ENCODE measurements around the gene LAMTOR4. TPM values are rescaled to one million over a fixed set of nuclear protein-coding genes. Genes with fewer than 3 reads are reported as not detected.

Gene LAMTOR4
- total RNA-seq, 1 donor from 2014 or later, result 62.7 TPM

DNA sequence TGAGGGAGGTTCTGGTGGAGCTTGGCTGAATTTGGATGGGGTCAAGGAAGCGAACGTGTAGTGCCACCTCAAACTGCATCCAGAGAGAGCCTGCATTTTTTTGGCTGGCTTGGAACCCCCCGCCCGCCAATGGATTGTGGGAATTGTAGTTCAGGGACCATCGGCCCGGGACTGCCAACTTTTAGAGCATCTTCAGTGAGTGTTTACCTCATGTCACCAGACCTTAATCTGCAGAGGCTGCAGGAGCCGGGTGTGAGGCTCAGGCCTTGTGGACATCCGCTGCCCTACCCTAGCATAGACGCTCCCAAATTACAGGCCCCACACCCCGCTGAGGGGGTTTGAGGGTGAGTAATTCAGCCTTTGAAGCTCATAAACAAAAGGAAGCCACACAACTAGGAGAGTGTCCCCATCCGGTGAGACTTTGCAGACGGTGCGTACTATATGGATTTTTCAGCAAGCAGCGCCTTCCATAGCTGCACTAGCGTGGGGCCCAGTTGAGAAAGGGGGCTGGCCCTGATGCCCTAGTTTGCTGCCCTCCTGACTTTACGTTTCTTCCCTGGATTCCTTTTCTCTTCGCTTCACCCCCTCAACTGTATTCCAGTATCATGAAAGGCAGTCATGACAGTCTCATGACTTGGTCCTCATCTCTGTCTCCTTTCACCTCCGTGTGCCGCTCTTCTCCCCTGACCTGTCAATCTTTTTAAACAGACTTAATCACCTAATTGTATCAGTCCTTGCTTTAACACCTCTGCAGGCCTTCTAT is 28.6 kb upstream of the LAMTOR4 start:
- H3K27me3 Mint-ChIP-seq (ENCODE audit: low read depth, unreplicated experiment), result no peaks in the 10 kb centered on the region
- H3K36me3 ChIP-seq (ENCODE audit: insufficient read depth, low read length), result peaks cover 2% of the 10 kb centered on the region
- peaks cover 20% of the 10 kb centered on the region for H3K79me2 ChIP-seq (ENCODE audit: insufficient read depth, low read length)
- peaks cover 6% of the 10 kb centered on the region for H3K4me1 Mint-ChIP-seq (ENCODE audit: low read depth, unreplicated experiment)
- no peaks in the 10 kb centered on the region for H4K20me1 ChIP-seq (ENCODE audit: insufficient read depth, low read length)
- peaks cover 8% of the 10 kb centered on the region for H3K36me3 Mint-ChIP-seq (ENCODE audit: low read depth, unreplicated experiment)
- H2AFZ ChIP-seq (ENCODE audit: low read depth, low read length), result peak overlapping the region; percentile 85
- no peaks in the 10 kb centered on the region for H3K9me3 ChIP-seq (ENCODE audit: insufficient read depth, low read depth, low read length)
- TF ChIP-seq EZH2 (IDR thresholded peaks at IDR 0.05; ENCODE audit: insufficient read depth, low read length), result no peak
- no peak for TF ChIP-seq CTCF (IDR thresholded peaks at IDR 0.05; ENCODE audit: insufficient read depth, low read depth, low read length)
- peak overlapping the region; percentile 94 for H3K27ac ChIP-seq (ENCODE audit: low read depth, low read length)
- H3K9me3 Mint-ChIP-seq (ENCODE audit: unreplicated experiment), result peaks cover 2% of the 10 kb centered on the region
- peak overlapping the region; percentile 88 for H3K9ac ChIP-seq (ENCODE audit: low read length)
- peaks cover 15% of the 10 kb centered on the region for H3K4me1 ChIP-seq (ENCODE audit: insufficient read depth, low read length)
- FAIRE-seq, result no peak
- H3K27me3 ChIP-seq (ENCODE audit: insufficient read depth, low read length), result no peaks in the 10 kb centered on the region
- H3K4me3 Mint-ChIP-seq (ENCODE audit: unreplicated experiment), result peak overlapping the region; percentile 99
- peak overlapping the region; percentile 89 for H3K4me3 ChIP-seq (ENCODE audit: insufficient read depth, low read depth, low read length)
- H3K27ac Mint-ChIP-seq (ENCODE audit: unreplicated experiment), result peak overlapping the region; percentile 96
- DNase-seq (ENCODE audit: low read depth), result peak; percentile 28
- H3K4me2 ChIP-seq (ENCODE audit: low read length), result peak overlapping the region; percentile 89

DNA sequence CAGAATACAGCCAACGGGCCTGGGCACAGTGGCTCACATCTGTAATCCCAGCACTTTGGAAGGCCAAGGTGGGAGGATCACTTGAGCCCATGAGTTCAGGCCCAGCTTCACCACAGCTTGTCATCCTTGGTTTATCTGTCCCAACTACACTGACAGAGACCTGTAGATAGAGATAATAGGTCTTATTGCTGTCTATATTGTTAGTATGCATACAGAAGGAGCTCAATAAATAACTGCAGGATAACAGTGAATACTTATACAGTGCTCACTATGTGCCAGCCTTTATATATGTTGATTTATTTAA is 28.0 kb upstream of the LAMTOR4 start:
- H3K27me3 ChIP-seq (ENCODE audit: insufficient read depth, low read length), result no peaks in the 10 kb centered on the region
- Mint-ChIP-seq H3K36me3 (ENCODE audit: low read depth, unreplicated experiment) (peaks cover 8% of the 10 kb centered on the region), H3K9me3 (ENCODE audit: unreplicated experiment) (peaks cover 2% of the 10 kb centered on the region), H3K4me3 (ENCODE audit: unreplicated experiment) (peak overlapping the region; percentile 99), H3K27ac (ENCODE audit: unreplicated experiment) (no peak overlapping the region), H3K4me1 (ENCODE audit: low read depth, unreplicated experiment) (peaks cover 6% of the 10 kb centered on the region), H3K27me3 (ENCODE audit: low read depth, unreplicated experiment) (no peaks in the 10 kb centered on the region)
- no peak for FAIRE-seq
- peak overlapping the region; percentile 89 for H3K4me2 ChIP-seq (ENCODE audit: low read length)
- TF ChIP-seq EZH2 (IDR thresholded peaks at IDR 0.05; ENCODE audit: insufficient read depth, low read length), result no peak
- no peak for TF ChIP-seq CTCF (IDR thresholded peaks at IDR 0.05; ENCODE audit: insufficient read depth, low read depth, low read length)
- peaks cover 2% of the 10 kb centered on the region for H3K36me3 ChIP-seq (ENCODE audit: insufficient read depth, low read length)
- no peak overlapping the region for H3K27ac ChIP-seq (ENCODE audit: low read depth, low read length)
- H3K9ac ChIP-seq (ENCODE audit: low read length), result peak overlapping the region; percentile 88
- peaks cover 15% of the 10 kb centered on the region for H3K4me1 ChIP-seq (ENCODE audit: insufficient read depth, low read length)
- no peaks in the 10 kb centered on the region for H4K20me1 ChIP-seq (ENCODE audit: insufficient read depth, low read length)
- no peak for DNase-seq (ENCODE audit: low read depth)
- H3K4me3 ChIP-seq (ENCODE audit: insufficient read depth, low read depth, low read length), result peak overlapping the region; percentile 89
- peak overlapping the region; percentile 85 for H2AFZ ChIP-seq (ENCODE audit: low read depth, low read length)
- H3K79me2 ChIP-seq (ENCODE audit: insufficient read depth, low read length), result peaks cover 20% of the 10 kb centered on the region
- H3K9me3 ChIP-seq (ENCODE audit: insufficient read depth, low read depth, low read length), result no peaks in the 10 kb centered on the region

DNA sequence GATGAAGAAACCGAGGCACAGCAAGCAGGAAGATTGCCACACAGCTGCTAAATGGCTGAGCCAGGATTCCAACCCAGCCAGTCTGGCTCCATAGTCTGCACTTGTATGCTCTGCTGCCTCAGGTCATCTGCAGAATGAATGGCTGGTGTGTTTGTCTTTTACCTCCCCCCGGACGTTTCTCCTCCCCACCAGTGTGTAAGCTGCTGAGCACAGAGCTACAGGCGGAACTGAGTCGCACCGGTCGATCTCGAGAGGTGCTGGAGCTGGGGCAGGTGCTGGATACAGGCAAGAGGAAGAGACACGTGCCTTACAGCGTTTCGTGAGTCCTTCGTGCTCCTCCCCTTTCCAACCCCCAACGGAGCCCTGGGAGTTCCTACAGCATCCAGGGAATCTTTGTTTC is 26.7 kb upstream of the LAMTOR4 start:
- no peak for DNase-seq (ENCODE audit: low read depth)
- Histone ChIP-seq H3K27ac (ENCODE audit: low read depth, low read length) (no peak overlapping the region), H3K9ac (ENCODE audit: low read length) (no peak overlapping the region), H3K4me3 (ENCODE audit: insufficient read depth, low read depth, low read length) (no peak overlapping the region), H2AFZ (ENCODE audit: low read depth, low read length) (no peak overlapping the region), H3K9me3 (ENCODE audit: insufficient read depth, low read depth, low read length) (no peaks in the 10 kb centered on the region), H3K36me3 (ENCODE audit: insufficient read depth, low read length) (peaks cover 2% of the 10 kb centered on the region), H3K4me1 (ENCODE audit: insufficient read depth, low read length) (peaks cover 20% of the 10 kb centered on the region), H3K27me3 (ENCODE audit: insufficient read depth, low read length) (no peaks in the 10 kb centered on the region), H3K79me2 (ENCODE audit: insufficient read depth, low read length) (peaks cover 25% of the 10 kb centered on the region), H3K4me2 (ENCODE audit: low read length) (no peak overlapping the region), H4K20me1 (ENCODE audit: insufficient read depth, low read length) (no peaks in the 10 kb centered on the region)
- Mint-ChIP-seq H3K4me1 (ENCODE audit: low read depth, unreplicated experiment) (peaks cover 6% of the 10 kb centered on the region), H3K9me3 (ENCODE audit: unreplicated experiment) (peaks cover 2% of the 10 kb centered on the region), H3K36me3 (ENCODE audit: low read depth, unreplicated experiment) (peaks cover 8% of the 10 kb centered on the region), H3K4me3 (ENCODE audit: unreplicated experiment) (no peak overlapping the region), H3K27ac (ENCODE audit: unreplicated experiment) (no peak overlapping the region), H3K27me3 (ENCODE audit: low read depth, unreplicated experiment) (no peaks in the 10 kb centered on the region)
- FAIRE-seq, result no peak
- no peak for TF ChIP-seq EZH2 (IDR thresholded peaks at IDR 0.05; ENCODE audit: insufficient read depth, low read length)
- no peak for TF ChIP-seq CTCF (IDR thresholded peaks at IDR 0.05; ENCODE audit: insufficient read depth, low read depth, low read length)
